Measurements from ENCODE around the gene FBLIM1.

FBLIM1 gene

DNA sequence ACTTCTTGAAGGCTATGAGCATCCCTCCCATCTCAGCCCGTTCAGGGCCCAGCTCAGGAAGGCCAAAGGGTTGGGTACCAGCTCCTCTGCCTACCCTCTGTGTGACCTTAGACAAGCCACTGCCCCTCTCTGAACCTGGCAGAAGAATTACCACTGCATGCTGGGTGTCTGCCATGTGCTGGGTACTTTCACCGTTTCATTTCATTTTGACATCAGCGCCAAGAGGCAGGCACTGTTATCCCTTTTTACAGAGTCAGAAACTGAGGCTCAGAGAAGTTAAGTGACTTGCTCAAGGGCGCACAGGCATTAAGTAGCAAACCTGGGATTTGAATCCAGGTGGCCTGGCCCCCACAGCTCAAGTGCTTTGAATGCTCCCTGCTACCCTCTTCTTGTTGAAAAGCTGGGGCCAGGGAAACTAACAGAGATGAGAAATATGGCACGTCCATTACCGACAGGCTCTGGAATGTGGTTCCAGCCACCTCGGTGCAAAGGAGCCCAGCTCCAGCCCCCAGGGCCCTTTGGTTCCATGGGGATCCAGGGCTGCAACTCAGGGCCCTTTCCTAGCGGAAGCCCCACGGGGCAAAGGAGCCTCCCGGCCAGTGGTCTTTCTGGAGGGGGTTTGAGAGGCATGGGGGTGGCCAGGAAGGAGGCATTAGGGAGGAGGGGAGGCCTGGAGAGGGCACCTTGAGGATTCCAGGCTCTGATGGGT lies 9.8 kb upstream of the FBLIM1 start:
- no peak for DNase-seq

DNA sequence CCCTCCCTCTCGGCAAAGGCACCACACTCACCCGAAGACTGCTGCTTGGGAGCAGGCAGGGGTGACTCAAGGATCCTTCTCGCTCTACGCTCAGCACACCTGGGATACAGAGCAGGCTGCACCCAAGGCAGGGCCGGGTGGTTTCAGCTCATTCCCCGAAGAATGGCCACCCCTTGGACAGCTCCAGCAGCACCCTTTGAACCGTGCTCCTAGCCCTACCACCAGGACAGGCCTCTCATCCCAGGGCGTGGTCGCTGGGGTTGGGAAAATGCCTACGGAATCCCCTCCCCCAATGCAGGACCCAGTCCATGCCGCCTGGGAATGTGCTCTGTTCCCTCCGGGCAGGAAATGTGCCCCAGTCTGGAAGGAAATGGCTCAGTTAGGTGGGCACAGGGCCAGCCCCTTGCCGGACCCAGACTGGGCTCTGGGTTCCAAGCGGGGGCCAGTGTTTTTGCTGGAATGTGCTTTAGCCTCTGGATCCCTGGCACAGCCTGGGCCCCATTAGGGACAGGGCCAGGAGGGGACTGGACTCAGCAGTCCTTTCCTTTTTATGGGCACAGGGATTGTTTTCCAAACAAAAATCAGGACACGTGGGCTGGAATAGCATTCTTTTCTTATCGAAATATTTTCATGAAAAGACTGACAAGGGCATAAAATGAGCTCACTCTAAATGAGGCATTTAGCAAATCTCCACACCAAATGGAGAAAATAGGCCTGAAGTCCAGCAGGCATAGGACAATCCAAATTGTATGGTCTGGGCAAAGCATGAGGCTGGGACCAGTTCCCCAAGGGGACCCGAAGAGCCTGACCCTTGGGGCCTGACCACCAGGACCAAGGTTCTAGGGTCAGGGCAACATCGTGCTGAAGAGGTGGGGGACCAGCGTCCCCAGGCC lies 8.9 kb upstream of the FBLIM1 start:
- no peak for DNase-seq

- DNase-seq, result no peak
Measured at GRCh38 chr1:15750924-15751323, 7.7 kb upstream of the FBLIM1 start.

DNA sequence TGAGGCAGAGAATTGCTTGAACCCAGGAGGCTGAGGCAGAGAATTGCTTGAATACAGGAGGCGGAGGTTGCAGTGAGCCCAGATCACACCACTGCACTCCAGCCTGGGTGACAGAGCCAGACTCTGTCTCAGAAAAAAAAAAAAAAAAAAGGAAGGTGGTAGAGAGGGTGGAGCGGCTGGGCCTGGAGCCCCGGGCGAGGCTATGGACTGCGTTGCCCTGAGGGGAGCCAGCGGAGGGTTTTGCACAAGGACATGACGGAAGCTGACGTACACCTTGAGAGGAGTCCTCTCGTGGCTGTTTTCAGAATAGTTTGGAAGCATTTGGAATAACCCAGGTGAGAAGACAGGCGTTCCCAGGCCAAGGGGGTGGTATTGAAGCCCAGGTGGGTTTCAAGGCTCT lies 6.9 kb upstream of the FBLIM1 start:
- DNase-seq, result no peak

GRCh38 chr1:15753776-15754175 lies 4.8 kb upstream of the FBLIM1 start:
- no peak for DNase-seq

DNA sequence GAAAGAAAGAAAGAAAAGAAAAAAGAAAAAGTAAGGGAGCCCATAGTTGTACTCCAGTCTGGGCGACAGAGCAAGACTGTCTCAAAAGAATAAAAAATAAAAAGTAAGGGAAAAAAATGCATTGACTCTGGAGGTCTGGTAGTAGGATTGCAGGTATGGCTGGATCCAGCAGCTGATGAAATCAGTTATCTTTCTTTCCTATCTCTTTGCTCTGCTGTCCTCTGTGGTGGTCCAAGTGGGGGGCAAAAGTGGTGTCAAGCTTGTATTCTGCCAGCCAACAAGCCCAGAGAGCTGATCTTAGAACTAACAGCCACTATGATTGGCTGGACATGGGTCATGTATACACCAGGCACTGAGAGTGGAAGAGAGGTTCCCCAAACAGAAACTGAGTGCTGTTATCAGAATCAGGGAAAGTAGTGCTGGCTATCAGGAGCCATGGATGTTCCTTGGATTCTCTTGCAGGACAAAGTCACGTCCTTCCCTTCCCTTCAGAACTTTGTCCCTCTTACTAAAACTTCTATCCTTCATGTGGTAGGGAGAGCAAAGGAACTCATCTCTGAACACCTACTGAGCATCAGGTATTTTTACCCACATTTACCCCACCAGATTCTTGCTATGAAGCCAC lies 3.5 kb upstream of the FBLIM1 start:
- DNase-seq, result no peak

DNA sequence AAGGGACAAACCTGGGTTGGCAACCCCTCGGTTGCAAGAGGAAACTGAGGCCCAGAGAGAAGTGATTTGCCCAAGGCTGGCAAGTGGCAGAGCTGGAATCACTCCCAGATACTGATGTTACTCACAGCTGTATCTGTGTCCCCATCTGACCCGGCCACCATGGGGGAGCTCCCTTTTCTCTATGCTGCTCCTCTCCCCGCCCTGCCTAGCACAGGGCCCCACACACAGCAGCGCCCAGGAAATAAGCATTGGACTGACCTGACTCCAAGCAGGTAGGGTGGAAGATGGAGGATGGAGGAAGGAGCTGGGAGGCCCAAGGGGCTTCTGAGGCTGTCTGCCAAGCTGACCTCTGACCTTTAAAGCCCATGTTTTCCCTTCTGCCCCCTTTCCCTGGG lies 3.0 kb upstream of the FBLIM1 start:
- no peak for DNase-seq

DNA sequence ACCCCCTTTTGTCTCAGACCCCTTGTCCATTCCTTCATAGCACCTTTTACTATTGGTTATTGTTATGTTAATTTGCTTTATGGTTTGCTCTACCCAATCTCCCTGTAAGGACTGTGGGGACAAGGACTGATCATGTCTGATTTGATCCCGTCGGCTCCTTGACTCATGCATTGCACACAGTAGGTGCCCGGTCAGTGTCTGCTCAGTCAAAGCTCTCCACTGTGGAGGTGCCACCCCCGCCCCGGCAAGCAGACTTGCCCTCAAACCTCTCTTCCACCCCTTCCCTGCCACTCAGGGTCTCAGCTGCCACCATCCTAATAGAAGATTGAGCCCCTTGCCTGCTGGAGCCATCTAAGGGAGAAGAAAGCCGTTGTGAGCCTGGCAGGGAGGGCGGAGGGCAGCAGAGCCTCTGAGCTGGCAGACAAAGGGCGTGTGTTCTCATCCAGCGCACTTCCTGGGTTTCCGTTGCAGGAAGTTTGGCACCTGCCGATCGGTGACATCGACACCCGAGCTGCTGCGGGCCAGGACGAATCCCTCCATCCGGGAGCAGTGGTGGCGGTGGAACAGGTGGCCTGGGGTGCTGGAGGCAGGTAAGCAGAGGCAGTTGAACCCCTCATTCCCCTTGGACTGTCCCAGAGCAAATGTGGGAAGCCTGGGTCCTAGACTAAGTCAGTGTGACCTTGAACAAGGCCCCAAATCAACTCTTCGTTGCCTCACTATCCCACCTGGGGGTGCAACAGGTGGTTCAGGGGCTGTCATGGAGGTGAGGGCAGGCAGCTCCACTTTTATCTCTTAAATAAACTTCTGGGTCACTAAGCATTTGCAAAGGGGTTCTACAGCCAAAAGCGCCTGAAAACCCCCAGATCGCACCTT lies 2.2 kb upstream of the FBLIM1 start:
- no peak for DNase-seq

DNA sequence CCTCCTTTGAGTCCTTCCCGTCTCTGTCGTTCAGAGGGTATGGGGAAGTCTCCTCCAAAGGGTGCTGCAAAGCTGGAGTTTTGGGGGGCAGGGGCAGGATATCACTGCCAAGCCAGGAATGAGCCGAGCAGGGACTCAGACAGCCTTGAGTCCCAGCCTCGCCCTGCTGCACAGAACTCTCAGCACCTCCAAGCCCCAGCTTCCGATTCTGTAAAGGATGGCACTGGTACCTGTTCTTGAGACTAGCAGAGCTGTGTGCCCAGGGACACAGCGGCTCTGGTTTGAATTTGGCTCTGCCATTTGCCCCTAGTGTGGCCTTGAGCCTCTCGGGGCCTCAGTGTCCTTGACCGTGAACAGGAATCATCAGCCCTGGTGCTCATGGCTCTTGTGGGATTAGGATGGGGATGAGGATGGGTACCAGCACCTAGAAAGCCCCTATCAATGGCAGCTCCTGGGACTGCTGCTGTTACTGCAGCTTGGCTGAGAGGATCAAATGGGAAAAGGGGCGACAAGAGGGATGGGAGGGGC lies 1.5 kb upstream of the FBLIM1 start:
- no peak for DNase-seq

DNA sequence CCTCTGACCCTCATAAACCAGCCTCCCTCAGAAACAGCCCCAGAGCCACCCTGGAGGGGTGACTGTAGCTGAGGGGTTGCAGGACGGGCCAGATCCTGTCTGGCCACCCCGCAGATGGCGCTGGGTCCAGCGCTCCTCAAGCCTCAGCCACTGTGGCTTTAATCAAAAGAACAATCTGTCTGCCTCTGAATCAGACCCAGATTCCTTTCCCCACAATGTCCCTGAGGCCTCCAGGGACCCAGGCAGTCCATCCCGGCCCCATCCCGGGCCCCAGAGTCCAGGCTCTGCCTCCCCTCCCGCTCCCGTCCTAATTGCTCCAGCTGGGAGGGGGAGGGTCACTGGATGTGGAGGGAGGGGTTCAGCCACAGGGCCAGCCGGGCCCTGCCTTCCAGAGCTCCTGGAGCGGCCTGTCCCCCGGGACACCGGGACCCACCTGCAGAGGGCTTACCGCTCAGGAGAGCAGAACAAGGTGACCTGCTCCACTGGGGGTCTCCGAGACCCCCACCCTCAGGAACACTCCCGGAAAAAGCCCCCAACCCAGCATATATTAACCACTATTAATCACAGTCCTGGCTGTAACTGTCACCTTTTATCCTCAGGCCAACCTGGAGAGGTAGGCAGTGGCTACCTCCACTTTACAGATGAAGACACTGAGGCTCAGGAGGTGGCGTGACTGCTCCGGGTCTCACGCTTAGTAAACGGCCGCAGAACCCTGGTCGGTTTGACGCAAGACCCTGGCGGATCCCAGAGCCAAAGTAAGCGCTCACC lies 836 bp upstream of the FBLIM1 start:
- DNase-seq, result no peak

GRCh38 chr1:15758953-15759661 lies 512 bp downstream of the FBLIM1 start:
- DNase-seq, result no peak

DNA sequence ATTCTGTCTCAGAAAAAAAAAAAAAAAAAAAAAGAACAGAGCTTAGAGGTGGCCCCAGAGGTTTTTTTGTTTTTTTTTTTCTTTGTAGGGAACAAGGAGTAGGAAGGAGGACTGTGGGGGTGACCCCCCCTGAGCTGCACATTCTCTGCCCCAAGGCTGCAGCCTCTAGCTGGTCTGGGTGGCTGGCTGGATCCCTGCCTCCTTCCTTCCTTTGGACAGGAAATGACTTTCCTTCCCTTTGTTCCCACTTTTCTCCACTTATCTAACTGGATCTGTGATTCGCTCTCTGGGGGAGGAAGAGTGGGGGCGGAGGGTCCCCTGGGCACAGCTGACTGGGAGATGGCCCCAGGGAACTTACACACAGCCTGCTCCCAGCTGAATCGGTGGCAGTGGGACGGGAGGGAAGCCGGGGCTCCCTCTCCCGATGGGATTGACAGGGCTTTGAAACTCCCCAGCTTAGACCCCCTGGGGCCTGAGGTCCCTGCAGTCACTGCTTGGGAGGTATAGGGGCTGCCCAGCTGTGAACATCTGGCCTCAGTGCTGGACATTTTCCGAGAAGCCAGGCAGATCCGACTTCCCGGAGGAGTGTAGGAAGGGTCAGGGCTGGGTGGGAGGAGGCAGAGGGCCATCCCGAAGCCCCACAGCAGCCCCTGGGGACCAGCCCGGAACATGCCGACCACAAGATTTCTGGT lies 2.1 kb downstream of the FBLIM1 start:
- no peak for DNase-seq

- peak; percentile 74 for DNase-seq
Measured at GRCh38 chr1:15761366-15762128, 3.0 kb downstream of the FBLIM1 start.

- no peak for DNase-seq
Measured at GRCh38 chr1:15762546-15762945, 4.0 kb downstream of the FBLIM1 start.

- no peak for DNase-seq
Measured at GRCh38 chr1:15764269-15764764, 5.7 kb downstream of the FBLIM1 start.

- no peak for DNase-seq
Measured at GRCh38 chr1:15764890-15765289, 6.3 kb downstream of the FBLIM1 start.

DNA sequence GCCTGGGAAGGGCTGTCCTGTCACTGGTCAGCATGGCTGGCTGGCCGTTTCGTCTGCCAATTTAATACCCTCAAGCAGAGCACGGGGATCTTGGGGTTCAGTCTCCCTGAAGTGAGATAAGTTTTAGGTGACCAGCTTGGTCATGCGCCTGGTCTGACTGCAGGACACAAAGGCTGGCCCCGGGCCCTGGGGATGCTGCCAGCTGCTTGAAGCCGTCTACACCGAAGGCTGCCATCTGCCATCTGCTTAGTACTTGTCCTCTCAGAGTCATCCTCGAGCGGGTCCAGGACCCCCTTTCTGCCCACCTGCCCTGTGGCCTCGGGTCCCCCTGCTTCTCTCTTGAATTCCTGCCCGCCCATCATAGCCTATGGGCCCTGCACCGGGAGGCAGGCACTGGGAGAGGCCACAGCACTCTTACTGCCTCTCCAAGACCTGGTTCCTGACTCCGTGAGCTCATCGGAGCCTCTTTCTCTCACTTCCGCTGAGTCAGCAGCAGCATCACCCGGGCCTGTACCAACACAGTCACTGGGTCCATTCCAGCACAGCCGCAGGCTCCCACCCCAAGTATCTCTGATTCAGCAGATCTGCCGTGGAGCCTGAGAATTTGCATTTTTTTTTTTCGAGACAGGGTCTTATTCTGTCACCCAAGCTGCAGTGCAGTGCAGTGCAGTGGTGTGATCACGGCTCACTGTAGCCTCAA lies 7.0 kb downstream of the FBLIM1 start:
- no peak for DNase-seq

DNA sequence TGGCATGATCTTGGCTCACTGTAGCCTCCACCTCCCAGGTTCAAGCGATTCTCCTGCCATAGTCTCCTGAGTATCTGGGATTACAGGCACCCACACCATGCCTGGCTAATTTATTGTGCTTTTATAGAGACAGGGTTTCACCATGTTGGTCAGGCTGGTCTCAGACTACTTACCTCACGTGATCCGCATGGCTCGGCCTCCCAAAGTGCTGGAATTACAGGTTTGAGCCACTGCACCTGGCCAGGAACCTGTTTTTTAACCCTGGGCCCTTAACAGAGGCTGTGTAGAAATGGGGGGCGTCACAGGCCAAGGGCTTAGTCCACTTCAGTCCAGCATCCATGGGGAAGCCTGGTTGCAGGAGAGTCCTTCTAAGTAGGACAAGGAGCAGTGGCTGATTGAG lies 9.3 kb downstream of the FBLIM1 start:
- DNase-seq, result no peak

DNA sequence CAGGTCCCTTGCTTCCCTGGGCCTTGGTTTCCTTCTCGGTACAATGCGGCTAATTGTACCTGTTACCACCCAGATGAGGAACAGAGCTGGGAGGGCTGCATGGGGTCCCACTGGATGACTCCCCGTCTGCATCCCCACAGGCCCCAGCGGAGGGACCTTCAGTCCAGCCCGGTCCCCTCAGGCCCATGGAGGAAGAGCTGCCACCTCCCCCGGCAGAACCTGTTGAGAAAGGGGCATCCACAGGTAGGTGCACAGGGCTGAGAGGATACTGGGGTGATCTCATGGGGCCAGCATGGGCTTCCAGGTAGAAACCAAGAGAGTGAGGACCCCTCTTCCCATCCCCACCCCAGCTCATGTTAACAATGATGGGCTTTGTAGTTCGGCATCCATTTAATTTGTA lies 9.8 kb downstream of the FBLIM1 start:
- no peak for DNase-seq
